H9 (cell line): ENCODE results near the gene EPB41L4A. TPM values are rescaled to one million over a fixed set of nuclear protein-coding genes. Genes with fewer than 3 reads are reported as not detected.

Experiments
- DNase-seq: peaks from one replicate; pipeline ENCODE4 v3.0.0-alpha.2; 2017
- H2AFZ ChIP-seq: one replicate; pipeline ENCODE4 v1.6.1; 2013; ENCODE audit warnings: mild to moderate bottlenecking, low read length, control low read depth, moderate library complexity
- H2AK5ac ChIP-seq: 2 replicates; pipeline ENCODE4 v1.6.1; 2013; ENCODE audit warnings: low read length, control low read depth, mixed read lengths; ENCODE audit not compliant: insufficient read length
- H2BK120ac ChIP-seq: one replicate; pipeline ENCODE4 v1.6.1; 2013; ENCODE audit warnings: low read depth, mild to moderate bottlenecking, low read length, control low read depth, inconsistent platforms; ENCODE audit not compliant: poor library complexity, severe bottlenecking
- H2BK12ac ChIP-seq: 2 replicates; pipeline ENCODE4 v1.6.1; 2013; ENCODE audit warnings: low read length, control low read depth, mixed read lengths, low read depth; ENCODE audit not compliant: insufficient read length
- H2BK15ac ChIP-seq: 2 replicates; pipeline ENCODE4 v1.6.1; 2013; ENCODE audit warnings: low read depth, low read length, control low read depth
- H2BK20ac ChIP-seq: one replicate; pipeline ENCODE4 v1.6.1; 2013; ENCODE audit warnings: low read depth, mild to moderate bottlenecking, low read length, control low read depth, inconsistent platforms; ENCODE audit not compliant: poor library complexity, severe bottlenecking
- H2BK5ac ChIP-seq: 2 replicates; pipeline ENCODE4 v1.6.1; 2013; ENCODE audit warnings: low read length, control low read depth, mixed read lengths; ENCODE audit not compliant: insufficient read length
- H3K14ac ChIP-seq: 2 replicates; pipeline ENCODE4 v1.6.1; 2013; ENCODE audit warnings: low read length, control low read depth; ENCODE audit not compliant: insufficient read depth
- H3K18ac ChIP-seq: 2 replicates; pipeline ENCODE4 v1.6.1; 2013; ENCODE audit warnings: low read depth, mild to moderate bottlenecking, mixed read lengths, low read length, control low read depth; ENCODE audit not compliant: insufficient read length
- H3K23ac ChIP-seq: 2 replicates; pipeline ENCODE4 v1.6.1; 2013; ENCODE audit warnings: low read length, control low read depth, mixed read lengths, low read depth; ENCODE audit not compliant: insufficient read length
- H3K23me2 ChIP-seq: 2 replicates; pipeline ENCODE4 v1.6.1; 2013; ENCODE audit warnings: low read depth, mild to moderate bottlenecking, mixed read lengths, low read length, control low read depth; ENCODE audit not compliant: insufficient read length, poor library complexity, severe bottlenecking
- H3K27ac ChIP-seq: 2 replicates; pipeline ENCODE4 v1.5.1; 2013; ENCODE audit warnings: low read length, control low read depth, mixed read lengths, low read depth; ENCODE audit not compliant: insufficient read length
- H3K27me3 ChIP-seq: 2 replicates; pipeline ENCODE4 v1.6.1; 2013; ENCODE audit warnings: low read length, control low read depth, inconsistent platforms; ENCODE audit not compliant: insufficient read depth
- H3K4ac ChIP-seq: 2 replicates; pipeline ENCODE4 v1.6.1; 2013; ENCODE audit warnings: low read depth, mild to moderate bottlenecking, control low read depth, inconsistent platforms, low read length, moderate library complexity
- H3K4me1 ChIP-seq: 2 replicates; pipeline ENCODE4 v1.6.1; 2013; ENCODE audit warnings: low read length, control low read depth, inconsistent platforms; ENCODE audit not compliant: insufficient read depth
- H3K4me2 ChIP-seq: 2 replicates; pipeline ENCODE4 v1.6.1; 2013; ENCODE audit warnings: low read length, control low read depth, mixed read lengths; ENCODE audit not compliant: insufficient read length, insufficient read depth
- H3K56ac ChIP-seq: 2 replicates; pipeline ENCODE4 v1.6.1; 2013; ENCODE audit warnings: low read depth, mild to moderate bottlenecking, mixed read lengths, low read length, control low read depth; ENCODE audit not compliant: insufficient read length
- H3K79me1 ChIP-seq: 2 replicates; pipeline ENCODE4 v1.6.1; 2013; ENCODE audit warnings: low read depth, mild to moderate bottlenecking, moderate library complexity, low read length, control low read depth, inconsistent platforms; ENCODE audit not compliant: insufficient read depth, poor library complexity, severe bottlenecking
- H3K79me2 ChIP-seq: 2 replicates; pipeline ENCODE4 v1.6.1; 2013; ENCODE audit warnings: low read length, control low read depth, inconsistent platforms; ENCODE audit not compliant: insufficient read depth
- H3K9ac ChIP-seq: 2 replicates; pipeline ENCODE4 v1.6.1; 2013; ENCODE audit warnings: low read length, control low read depth, mixed read lengths; ENCODE audit not compliant: insufficient read length; ENCODE audit errors: extremely low read depth
- H3K9me3 ChIP-seq: one replicate; pipeline ENCODE4 v1.6.1; 2013; ENCODE audit warnings: low read depth, low read length, inconsistent platforms; ENCODE audit not compliant: control insufficient read depth
- H3T11ph ChIP-seq: one replicate; pipeline ENCODE4 v1.6.1; 2013; ENCODE audit warnings: mild to moderate bottlenecking, low read length, control low read depth, inconsistent platforms
- H4K20me1 ChIP-seq: one replicate; pipeline ENCODE4 v1.6.1; 2013; ENCODE audit not compliant: control insufficient read depth, insufficient read length, insufficient read depth
- H4K5ac ChIP-seq: 2 replicates; pipeline ENCODE4 v1.6.1; 2013; ENCODE audit warnings: low read depth, mild to moderate bottlenecking, mixed read lengths, low read length, control low read depth; ENCODE audit not compliant: insufficient read length
- H4K8ac ChIP-seq: replicated peaks from 2 replicates; pipeline ENCODE4 v1.6.1; 2013; ENCODE audit warnings: low read length, control low read depth, mixed read lengths, low read depth; ENCODE audit not compliant: insufficient read length
- H4K91ac ChIP-seq: 2 replicates; pipeline ENCODE4 v1.6.1; 2013; ENCODE audit warnings: low read depth, mild to moderate bottlenecking, moderate library complexity, mixed read lengths, low read length, control low read depth; ENCODE audit not compliant: insufficient read length
- H3K27ac Mint-ChIP-seq, 3 experiments: 2 replicates in 2 of 3; 3 replicates in 1 of 3; pipeline ENCODE4 v1.8.0; 2020 to 2021; ENCODE audit warnings: mixed read lengths in 3 of 3, mild to moderate bottlenecking in 1 of 3, moderate library complexity in 1 of 3
- H3K27me3 Mint-ChIP-seq: 2 replicates; pipeline ENCODE4 v1.8.0; 2021; ENCODE audit warnings: low read depth, mild to moderate bottlenecking, moderate library complexity, mixed read lengths
- H3K36me3 Mint-ChIP-seq, 3 experiments: 2 replicates in 2 of 3; 3 replicates in 1 of 3; pipeline ENCODE4 v1.8.0; 2020 to 2021; ENCODE audit warnings: low read depth in 3 of 3, mixed read lengths in 3 of 3; ENCODE audit not compliant: insufficient read depth in 1 of 3
- H3K4me1 Mint-ChIP-seq, 2 experiments: 2 replicates each; pipeline ENCODE4 v1.8.0; 2020; ENCODE audit warnings: mixed read lengths in 2 of 2
- H3K4me3 Mint-ChIP-seq, 2 experiments: 2 replicates in 1 of 2; 3 replicates in 1 of 2; pipeline ENCODE4 v1.8.0; 2020 to 2021; ENCODE audit warnings: mild to moderate bottlenecking in 2 of 2, mixed read lengths in 2 of 2, moderate library complexity in 1 of 2
- H3K9me3 Mint-ChIP-seq, 2 experiments: 2 replicates in 1 of 2; 3 replicates in 1 of 2; pipeline ENCODE4 v1.8.0; 2020; ENCODE audit warnings: mild to moderate bottlenecking in 2 of 2, mixed read lengths in 2 of 2, moderate library complexity in 1 of 2
- CTCF ChIP-seq: fragments of 200-600 bp; sonication (generic); conservative IDR thresholded peaks from 3 replicates; pipeline ENCODE4 v1.8.0; 2021; ENCODE audit warnings: antibody characterized with exemption, mild to moderate bottlenecking
- WGBS: extraction: QIAGEN DNeasy Blood & Tissue Kit; methylation state at CpG from one replicate; pipeline ENCODE4 v1.1.7; 2013; ENCODE audit warnings: missing lambda C conversion rate, low lambda C conversion rate, mixed read lengths; ENCODE audit not compliant: insufficient read length; ENCODE audit errors: extremely low coverage; 5-methylcytosine and 5-hydroxymethylcytosine counted together
- total RNA-seq: library from RNA; stranded (reverse); gene quantifications from 2 replicates; pipeline ENCODE4 v1.2.1, GENCODE V29; 2021

Gene EPB41L4A
- total RNA-seq, 1 experiment from 2014 or later = 4.9 TPM

GRCh38 chr5:112397690-112398089 lies 21.4 kb downstream of the EPB41L4A start:
- no peak overlapping the region for H3K27ac ChIP-seq
- DNase-seq = no peak
- no peak overlapping the region for H4K91ac ChIP-seq
- no peak overlapping the region for H2BK15ac ChIP-seq
- Mint-ChIP-seq H3K27me3 (no peaks in the 10 kb centered on the region; the same call in 1 of the 2 replicates), H3K36me3 (0 out of 7 replicates have a peak, but pooled peaks cover 0 to 5% (median 0%) of the 10 kb centered on the region in 3 experiments), H3K4me1 (peaks cover 8 to 11% of the 10 kb centered on the region in 2 experiments), H3K9me3 (0 out of 5 replicates have a peak, but pooled peaks cover 0 to 3% of the 10 kb centered on the region in 2 experiments), H3K27ac (no peak overlapping the region), H3K4me3 (no peak overlapping the region)
- no peak overlapping the region for H3T11ph ChIP-seq
- no peak overlapping the region for H3K14ac ChIP-seq
- no peaks in the 10 kb centered on the region for H3K23me2 ChIP-seq
- no peak overlapping the region for H3K4ac ChIP-seq
- no peaks in the 10 kb centered on the region for H4K20me1 ChIP-seq
- no peak overlapping the region for H3K9ac ChIP-seq
- H3K79me1 ChIP-seq = no peaks in the 10 kb centered on the region
- no peak overlapping the region for H2BK20ac ChIP-seq
- H2BK12ac ChIP-seq = no peak overlapping the region
- no CpG with 5 or more reads among the region's 2 CpGs for WGBS
- no peak overlapping the region for H2AFZ ChIP-seq
- H3K18ac ChIP-seq = no peak overlapping the region
- no peaks in the 10 kb centered on the region for H3K9me3 ChIP-seq
- H2BK5ac ChIP-seq = no peak overlapping the region
- no peak overlapping the region for H4K5ac ChIP-seq
- no peaks in the 10 kb centered on the region for H3K4me1 ChIP-seq
- no peak overlapping the region for H3K23ac ChIP-seq
- H3K56ac ChIP-seq = no peak overlapping the region
- no peaks in the 10 kb centered on the region for H3K79me2 ChIP-seq
- no peak overlapping the region for H3K4me2 ChIP-seq
- no peak for TF ChIP-seq CTCF
- H3K27me3 ChIP-seq = no peaks in the 10 kb centered on the region
- H4K8ac ChIP-seq = no peak overlapping the region
- H2AK5ac ChIP-seq = no peak overlapping the region
- H2BK120ac ChIP-seq = no peak overlapping the region
